Karpas-422 (cell line): ENCODE results near the gene ZFP3. TPM values are rescaled to one million over a fixed set of nuclear protein-coding genes. Genes with fewer than 3 reads are reported as not detected.

Experiments used
- DNase-seq: peaks from one replicate; pipeline ENCODE4 v3.0.0-alpha.2; 2015
- H2AFZ ChIP-seq: fragments of 200-600 bp; sonication (generic); 2 replicates; pipeline ENCODE4 v1.6.1; 2014; ENCODE audit warnings: antibody characterized with exemption, low read length, mixed read lengths
- H3K27ac ChIP-seq: fragments of 200-600 bp; sonication (generic); 2 replicates; pipeline ENCODE4 v1.5.1; 2014; ENCODE audit warnings: mild to moderate bottlenecking, low read length, moderate library complexity
- H3K27me3 ChIP-seq: fragments of 200-600 bp; sonication (generic); 2 replicates; pipeline ENCODE4 v1.6.1; 2014; ENCODE audit warnings: low read length, mixed read lengths
- H3K36me3 ChIP-seq: fragments of 200-600 bp; sonication (generic); 2 replicates; pipeline ENCODE4 v1.6.1; 2014; ENCODE audit warnings: low read length, mixed read lengths; ENCODE audit not compliant: insufficient read depth
- H3K4me1 ChIP-seq: fragments of 200-600 bp; sonication (generic); 2 replicates; pipeline ENCODE4 v1.6.1; 2014; ENCODE audit warnings: mild to moderate bottlenecking, low read length, mixed read lengths
- H3K4me2 ChIP-seq: fragments of 200-600 bp; sonication (generic); 2 replicates; pipeline ENCODE4 v1.6.1; 2014; ENCODE audit warnings: low read length, low read depth, mild to moderate bottlenecking; ENCODE audit not compliant: poor library complexity, severe bottlenecking
- H3K4me3 ChIP-seq: fragments of 200-600 bp; sonication (generic); 2 replicates; pipeline ENCODE4 v1.5.1; 2014; ENCODE audit warnings: mild to moderate bottlenecking, antibody characterized with exemption, low read length, mixed read lengths
- H3K79me2 ChIP-seq: fragments of 200-600 bp; sonication (generic); 2 replicates; pipeline ENCODE4 v1.6.1; 2014; ENCODE audit warnings: mild to moderate bottlenecking, low read length, mixed read lengths
- H3K9ac ChIP-seq: fragments of 200-600 bp; sonication (generic); 2 replicates; pipeline ENCODE4 v1.6.0; 2014; ENCODE audit warnings: low read length
- H3K9me2 ChIP-seq: fragments of 200-600 bp; sonication (generic), shearing (Covaris generic); replicated peaks from 2 replicates; pipeline ENCODE4 v1.6.0; 2014; ENCODE audit warnings: mild to moderate bottlenecking, low read length, moderate library complexity; ENCODE audit not compliant: insufficient read depth
- H3K9me3 ChIP-seq: fragments of 300-700, 200-600 bp; sonication (generic); 2 replicates; pipeline ENCODE4 v1.6.1; 2014; ENCODE audit warnings: low read length, mixed read lengths
- H4K20me1 ChIP-seq: fragments of 200-600 bp; sonication (generic); 2 replicates; pipeline ENCODE4 v1.6.1; 2014; ENCODE audit warnings: mild to moderate bottlenecking, antibody characterized with exemption, low read length, low read depth; ENCODE audit not compliant: insufficient read depth
- total RNA-seq: library from RNA; depleted of rRNA; stranded (reverse); fragments of >200 nt; shearing (Covaris generic); gene quantifications from 2 replicates; pipeline ENCODE4 v1.2.3, GENCODE V29; 2014; ENCODE audit warnings: low replicate concordance

Gene ZFP3
- total RNA-seq, 1 experiment from 2014 or later: 0.63 TPM

- peaks cover 42% of the 10 kb centered on the region for H3K9me3 ChIP-seq
- H3K4me1 ChIP-seq: no peaks in the 10 kb centered on the region
- H3K27ac ChIP-seq: no peak overlapping the region
- no peaks in the 10 kb centered on the region for H3K27me3 ChIP-seq
- no peaks in the 10 kb centered on the region for H3K79me2 ChIP-seq
- no peak overlapping the region for H2AFZ ChIP-seq
- no peaks in the 10 kb centered on the region; the same call in 1 of the 2 replicates for H3K36me3 ChIP-seq
- H3K4me2 ChIP-seq: no peak overlapping the region
- no peaks in the 10 kb centered on the region for H4K20me1 ChIP-seq
- H3K9me2 ChIP-seq: no peaks in the 10 kb centered on the region
- no peak for DNase-seq
- no peak overlapping the region for H3K9ac ChIP-seq
- H3K4me3 ChIP-seq: no peak overlapping the region
Measured at GRCh38 chr17:5096731-5097100, 18.4 kb downstream of the ZFP3 start.

- Histone ChIP-seq H3K27me3 (no peaks in the 10 kb centered on the region), H3K9me3 (peaks cover 37% of the 10 kb centered on the region), H3K9me2 (no peaks in the 10 kb centered on the region), H3K4me1 (no peaks in the 10 kb centered on the region), H3K4me2 (no peak overlapping the region), H3K4me3 (no peak overlapping the region), H3K27ac (no peak overlapping the region), H3K36me3 (no peaks in the 10 kb centered on the region; the same call in 1 of the 2 replicates), H2AFZ (no peak overlapping the region), H3K9ac (no peak overlapping the region), H4K20me1 (no peaks in the 10 kb centered on the region), H3K79me2 (no peaks in the 10 kb centered on the region)
- DNase-seq: no peak
Measured at GRCh38 chr17:5097101-5097834, 19.0 kb downstream of the ZFP3 start.

GRCh38 chr17:5099271-5099670, 21.0 kb downstream of the ZFP3 start:
- no peak for DNase-seq
- Histone ChIP-seq H3K36me3 (no peaks in the 10 kb centered on the region), H3K4me2 (no peak overlapping the region), H3K27me3 (no peaks in the 10 kb centered on the region), H3K9me2 (no peaks in the 10 kb centered on the region), H3K27ac (no peak overlapping the region), H3K9ac (no peak overlapping the region), H3K4me1 (no peaks in the 10 kb centered on the region), H4K20me1 (no peaks in the 10 kb centered on the region), H2AFZ (no peak overlapping the region), H3K9me3 (peaks cover 17% of the 10 kb centered on the region), H3K4me3 (no peak overlapping the region), H3K79me2 (no peaks in the 10 kb centered on the region)

- Histone ChIP-seq H4K20me1 (no peaks in the 10 kb centered on the region), H3K4me1 (no peaks in the 10 kb centered on the region), H3K9ac (no peak overlapping the region), H3K79me2 (no peaks in the 10 kb centered on the region), H3K27me3 (no peaks in the 10 kb centered on the region), H3K4me3 (no peak overlapping the region), H3K9me2 (no peaks in the 10 kb centered on the region), H2AFZ (no peak overlapping the region), H3K36me3 (peaks cover 6% of the 10 kb centered on the region), H3K4me2 (no peak overlapping the region), H3K9me3 (peaks cover 4% of the 10 kb centered on the region), H3K27ac (no peak overlapping the region)
- no peak for DNase-seq
Measured at GRCh38 chr17:5100832-5101231, 22.6 kb downstream of the ZFP3 start.

- Histone ChIP-seq H3K4me3 (peak overlapping the region; percentile 85), H3K4me2 (peak overlapping the region; percentile 90), H4K20me1 (no peaks in the 10 kb centered on the region), H3K36me3 (peaks cover 43% of the 10 kb centered on the region), H3K9me3 (no peaks in the 10 kb centered on the region), H3K27me3 (no peaks in the 10 kb centered on the region), H2AFZ (no peak overlapping the region), H3K9ac (peak overlapping the region; percentile 94), H3K9me2 (no peaks in the 10 kb centered on the region), H3K27ac (no peak overlapping the region), H3K79me2 (peaks cover 17% of the 10 kb centered on the region), H3K4me1 (peaks cover 23% of the 10 kb centered on the region)
- peak; percentile 69 for DNase-seq
Measured at GRCh38 chr17:5110816-5111215, 32.5 kb downstream of the ZFP3 start.

GRCh38 chr17:5111402-5112204, 33.3 kb downstream of the ZFP3 start, which contains the start of gene ZNF232:
TSS of gene ZNF232 (minus strand) at chr17:5111878. CDS start at chr17:5111822, 56 bp downstream.
- H3K27ac ChIP-seq: no peak within 1 kb of the TSS
- H2AFZ ChIP-seq: peak within 1 kb of the TSS; percentile 98
- no peaks in the 10 kb centered on the region for H3K27me3 ChIP-seq
- peak within 1 kb of the TSS; percentile 94 for H3K9ac ChIP-seq
- peak within 1 kb of the TSS; percentile 85 for H3K4me3 ChIP-seq
- peaks cover 17% of the 10 kb centered on the region for H3K79me2 ChIP-seq
- H3K36me3 ChIP-seq: peaks cover 37% of the 10 kb centered on the region
- peak; percentile 98 for DNase-seq
- peak within 1 kb of the TSS; percentile 90 for H3K4me2 ChIP-seq
- H3K4me1 ChIP-seq: peaks cover 23% of the 10 kb centered on the region
- H3K9me3 ChIP-seq: no peaks in the 10 kb centered on the region
- no peaks in the 10 kb centered on the region for H3K9me2 ChIP-seq
- H4K20me1 ChIP-seq: no peaks in the 10 kb centered on the region

GRCh38 chr17:5115673-5116651, 37.7 kb downstream of the ZFP3 start, which contains the start of gene USP6:
TSS of gene USP6 (plus strand) at chr17:5116032. CDS start at chr17:5130368, 14,336 bp downstream.
- Histone ChIP-seq H3K27me3 (no peaks in the 10 kb centered on the region), H2AFZ (no peak within 1 kb of the TSS), H3K4me2 (no peak within 1 kb of the TSS), H3K4me3 (no peak within 1 kb of the TSS), H3K4me1 (peaks cover 16% of the 10 kb centered on the region), H4K20me1 (no peaks in the 10 kb centered on the region), H3K27ac (no peak within 1 kb of the TSS), H3K79me2 (peaks cover 11% of the 10 kb centered on the region), H3K9me3 (no peaks in the 10 kb centered on the region), H3K9ac (no peak within 1 kb of the TSS), H3K36me3 (peaks cover 6% of the 10 kb centered on the region; the same call in 1 of the 2 replicates), H3K9me2 (no peaks in the 10 kb centered on the region)
- DNase-seq: no peak
